ENCODE data around the gene IQCF6. TPM values are rescaled to one million over a fixed set of nuclear protein-coding genes. Genes with fewer than 3 reads are reported as not detected.

Gene IQCF6
- not detected in 2 replicates for total RNA-seq

DNA sequence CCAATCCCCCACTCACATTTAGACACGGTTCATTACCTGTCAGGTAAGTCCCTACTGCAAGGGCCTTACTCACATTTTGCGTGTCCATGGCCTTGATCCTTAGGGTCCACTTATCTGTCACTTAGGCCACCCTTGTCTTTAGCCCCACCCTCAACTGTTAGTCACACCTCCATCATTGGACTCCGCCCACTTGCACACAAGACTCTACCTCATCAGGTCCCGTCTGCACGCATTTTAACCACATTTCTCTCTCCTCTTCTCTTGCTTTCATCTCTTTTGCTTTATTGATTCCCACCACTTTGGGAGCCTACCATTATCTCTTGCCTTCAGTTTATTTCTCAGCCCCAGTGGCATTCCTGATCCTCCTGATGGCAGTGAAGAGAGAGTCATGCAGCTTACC, at the start of gene IQCF6:
IQCF6 (minus strand) TSS at position 101 of the 400 bp plus-strand sequence; CDS start at position 88, 13 bp downstream.

Other genes with a start within 250 kb of the IQCF6 start
- gene RAD54L2, start 240.5 kb downstream of the IQCF6 start, total RNA-seq, result 26.0 and 37.2 TPM in 2 replicates
- 42.1 and 51.4 TPM in 2 replicates for gene TEX264, start 108.0 kb downstream of the IQCF6 start, total RNA-seq
- under 0.01 TPM in 1 of 2 replicates, not detected in the other for gene GRM2, start 72.2 kb downstream of the IQCF6 start, total RNA-seq
- gene IQCF2, start 82.4 kb upstream of the IQCF6 start, total RNA-seq, result not detected in 2 replicates
- gene IQCF5, start 96.4 kb upstream of the IQCF6 start, total RNA-seq, result not detected in 2 replicates
- gene IQCF1, start 124.1 kb upstream of the IQCF6 start, total RNA-seq, result not detected in 2 replicates
- 26.5 and 33.4 TPM in 2 replicates for gene RRP9, start 162.7 kb upstream of the IQCF6 start, total RNA-seq
- gene PARP3, start 163.1 kb upstream of the IQCF6 start, total RNA-seq, result 27.6 and 30.4 TPM in 2 replicates
- under 0.01 TPM in 1 of 2 replicates, not detected in the other for gene GPR62, start 176.1 kb upstream of the IQCF6 start, total RNA-seq
- gene PCBP4, start 188.2 kb upstream of the IQCF6 start, total RNA-seq, result 46.8 and 63.9 TPM in 2 replicates
- gene ABHD14B, start 194.8 kb upstream of the IQCF6 start, total RNA-seq, result 24.1 and 29.1 TPM in 2 replicates
- gene ABHD14A, start 195.8 kb upstream of the IQCF6 start, total RNA-seq, result 11.3 and 16.6 TPM in 2 replicates
- 35.8 and 59.7 TPM in 2 replicates for gene ACY1, start 204.3 kb upstream of the IQCF6 start, total RNA-seq
- 771 and 1,601 TPM in 2 replicates for gene RPL29, start 216.7 kb upstream of the IQCF6 start, total RNA-seq

Data from placental pericyte (primary cell).